NOMO-1 (cell line): ENCODE measurements around the gene SLC6A19.
A peak's percentile ranks its signal among the peaks of the same experiment; 100 is the strongest.

ENCODE experiments used
- DNase-seq, 2 experiments: peaks; one replicate each; lab custom pipeline; 2025; ENCODE audit not compliant: unreplicated experiment in 2 of 2; lab: John Stamatoyannopoulos, UW

The SLC6A19 gene

DNA sequence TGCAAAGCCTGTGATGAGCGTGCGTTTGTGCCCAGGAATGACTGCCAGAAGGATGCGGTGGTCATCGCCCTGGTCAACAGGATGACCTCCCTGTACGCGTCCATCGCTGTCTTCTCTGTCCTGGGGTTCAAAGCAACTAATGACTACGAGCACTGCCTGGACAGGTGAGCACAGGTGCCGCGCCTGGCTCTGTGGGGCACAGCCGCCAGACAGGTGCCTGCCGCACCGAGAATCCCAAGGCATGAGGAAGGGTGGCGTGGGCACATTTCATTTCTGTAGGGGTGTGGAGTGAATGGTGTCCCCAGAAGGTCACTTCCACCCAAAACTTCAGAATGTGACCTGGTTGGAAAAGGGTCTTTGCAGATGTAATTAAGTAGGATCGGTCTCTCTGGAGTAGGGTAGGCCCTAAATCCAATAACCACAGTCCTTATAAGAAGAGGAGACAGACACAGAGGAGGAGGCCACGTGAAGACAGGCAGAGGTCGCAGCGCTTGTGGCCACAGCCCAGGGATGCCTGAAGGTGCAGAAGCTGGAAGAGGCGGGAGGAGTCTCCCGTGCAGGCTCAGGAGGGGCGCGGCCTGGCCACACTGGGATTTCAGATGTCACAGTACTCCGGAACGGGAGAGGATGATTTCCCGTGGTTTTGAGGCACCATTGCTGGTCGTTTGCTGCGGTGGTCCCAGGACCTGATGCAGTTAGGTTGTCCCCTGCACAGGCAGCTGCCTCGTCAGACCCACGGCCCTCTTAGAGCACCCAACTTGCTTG is 39.3 kb downstream of the SLC6A19 start:
- DNase-seq: no peak

DNA sequence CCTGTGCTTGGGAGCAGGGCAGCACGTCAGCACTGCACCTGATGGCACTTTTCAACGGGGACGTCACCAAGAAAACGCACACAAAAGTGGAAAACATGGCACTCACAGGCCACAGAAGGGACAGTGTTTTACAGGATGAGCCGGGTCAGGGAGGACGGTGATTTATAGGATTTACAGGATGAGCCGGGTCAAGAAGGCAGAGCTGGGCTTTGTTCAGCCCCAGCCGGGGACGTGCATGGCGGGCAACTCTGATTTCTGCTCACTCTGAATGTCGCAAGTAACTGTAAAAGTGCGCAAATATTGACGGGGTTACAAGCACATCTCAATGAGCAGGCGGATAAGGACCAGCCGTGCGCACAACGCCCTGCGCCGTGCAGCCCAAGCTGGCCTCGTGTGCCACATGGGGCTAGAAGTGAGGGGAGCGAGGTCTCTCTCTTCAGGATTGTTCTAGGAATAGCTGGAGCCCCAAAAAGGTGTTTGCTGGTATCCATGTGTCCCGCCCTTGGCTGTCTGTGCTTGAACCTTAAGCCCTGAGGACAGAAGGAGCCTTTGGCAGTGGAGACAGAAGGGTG is 40.2 kb downstream of the SLC6A19 start:
- no peak for DNase-seq

DNA sequence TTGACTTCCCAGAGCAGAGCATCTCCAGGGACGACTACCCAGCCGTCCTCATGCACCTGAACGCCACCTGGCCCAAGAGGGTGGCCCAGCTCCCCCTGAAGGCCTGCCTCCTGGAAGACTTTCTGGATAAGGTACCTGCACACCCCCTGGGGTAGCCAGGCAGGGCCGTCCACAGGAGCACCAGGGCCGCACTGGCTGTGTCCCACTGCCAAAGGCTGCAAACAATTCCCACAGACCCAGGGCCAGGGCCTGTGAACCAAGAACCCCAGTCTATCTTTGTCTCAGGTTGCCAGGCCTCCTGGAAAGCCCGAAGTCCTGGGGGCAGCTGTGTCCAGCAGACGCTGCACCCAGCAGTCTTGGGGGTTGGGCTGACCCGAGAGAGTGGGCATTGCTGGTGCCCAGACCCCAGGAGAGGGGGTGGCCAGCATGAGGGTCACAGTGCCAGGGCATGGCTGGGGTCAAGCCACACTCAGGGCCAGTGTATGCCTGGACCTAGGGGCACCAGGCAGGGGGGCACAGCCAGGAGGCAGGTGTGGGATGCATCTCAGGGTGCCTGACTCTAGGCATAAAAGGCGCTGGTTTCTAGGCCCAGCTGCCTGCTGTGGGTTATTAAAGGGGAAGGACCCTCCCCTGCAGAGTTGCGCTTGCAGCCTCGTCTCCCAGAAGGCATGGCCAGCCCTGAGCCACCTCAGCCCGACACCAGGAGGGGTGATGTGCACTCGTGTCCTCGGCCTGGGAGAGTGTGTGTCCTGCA is 41.5 kb downstream of the SLC6A19 start:
- no peak for DNase-seq

DNA sequence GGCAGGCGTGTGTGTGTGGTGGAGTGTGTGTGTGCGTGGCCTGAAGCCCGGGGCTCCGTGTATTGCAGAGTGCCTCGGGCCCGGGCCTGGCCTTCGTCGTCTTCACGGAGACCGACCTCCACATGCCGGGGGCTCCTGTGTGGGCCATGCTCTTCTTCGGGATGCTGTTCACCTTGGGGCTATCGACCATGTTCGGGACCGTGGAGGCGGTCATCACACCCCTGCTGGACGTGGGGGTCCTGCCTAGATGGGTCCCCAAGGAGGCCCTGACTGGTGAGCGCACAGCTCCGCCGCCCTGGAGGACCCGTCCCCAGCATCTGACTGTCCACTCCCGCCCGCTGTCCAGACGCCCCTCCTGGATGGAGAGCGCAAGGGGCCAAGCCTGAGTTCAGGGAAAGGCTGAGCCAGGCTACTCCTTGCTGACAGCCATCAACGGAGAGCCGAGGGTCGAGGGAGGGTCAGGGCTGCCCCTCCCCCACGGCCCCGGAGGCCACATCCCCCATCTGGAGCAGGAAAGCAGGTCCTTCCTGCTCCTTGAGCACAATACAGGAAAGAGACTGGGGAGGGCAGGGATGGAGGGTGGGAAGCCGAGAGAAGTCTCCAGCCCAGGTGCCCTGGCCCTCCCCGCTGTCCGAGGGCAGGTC is 42.2 kb downstream of the SLC6A19 start:
- DNase-seq: no peak

DNA sequence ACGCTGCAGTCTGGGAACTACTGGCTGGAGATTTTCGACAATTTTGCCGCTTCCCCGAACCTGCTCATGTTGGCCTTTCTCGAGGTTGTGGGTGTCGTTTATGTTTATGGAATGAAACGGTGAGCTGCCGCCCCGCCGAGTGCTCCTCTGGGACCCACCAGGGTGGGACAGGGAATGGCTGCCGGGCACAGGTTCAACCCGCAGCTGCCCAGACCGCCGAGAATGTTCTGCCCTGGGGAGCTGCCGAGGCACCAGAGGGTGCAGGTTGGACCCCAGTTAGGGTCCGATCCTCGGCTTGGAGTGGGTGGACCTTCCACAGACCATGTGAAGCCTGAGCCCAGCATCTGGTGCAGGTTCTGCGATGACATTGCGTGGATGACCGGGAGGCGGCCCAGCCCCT is 42.9 kb downstream of the SLC6A19 start:
- DNase-seq: no peak

DNA sequence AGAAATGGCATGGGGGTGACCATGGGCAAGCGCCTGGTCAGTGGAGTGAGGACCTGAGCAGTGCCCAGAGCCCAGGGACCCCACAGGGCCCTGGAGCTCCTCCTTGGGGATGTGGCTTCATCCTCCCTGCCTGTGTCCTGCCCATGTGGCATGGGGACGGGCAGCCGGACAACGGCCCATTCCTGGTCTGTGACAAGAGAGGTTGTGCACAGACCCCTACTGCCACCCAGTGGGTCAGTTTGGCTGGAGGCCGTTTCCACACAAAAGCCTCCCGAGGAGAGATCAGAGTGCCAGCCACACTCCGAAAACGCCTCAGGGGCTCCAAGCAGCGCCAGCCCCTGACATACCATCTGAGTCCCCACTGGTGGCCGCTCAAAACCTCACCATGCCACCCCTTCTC is 43.6 kb downstream of the SLC6A19 start:
- no peak for DNase-seq

DNA sequence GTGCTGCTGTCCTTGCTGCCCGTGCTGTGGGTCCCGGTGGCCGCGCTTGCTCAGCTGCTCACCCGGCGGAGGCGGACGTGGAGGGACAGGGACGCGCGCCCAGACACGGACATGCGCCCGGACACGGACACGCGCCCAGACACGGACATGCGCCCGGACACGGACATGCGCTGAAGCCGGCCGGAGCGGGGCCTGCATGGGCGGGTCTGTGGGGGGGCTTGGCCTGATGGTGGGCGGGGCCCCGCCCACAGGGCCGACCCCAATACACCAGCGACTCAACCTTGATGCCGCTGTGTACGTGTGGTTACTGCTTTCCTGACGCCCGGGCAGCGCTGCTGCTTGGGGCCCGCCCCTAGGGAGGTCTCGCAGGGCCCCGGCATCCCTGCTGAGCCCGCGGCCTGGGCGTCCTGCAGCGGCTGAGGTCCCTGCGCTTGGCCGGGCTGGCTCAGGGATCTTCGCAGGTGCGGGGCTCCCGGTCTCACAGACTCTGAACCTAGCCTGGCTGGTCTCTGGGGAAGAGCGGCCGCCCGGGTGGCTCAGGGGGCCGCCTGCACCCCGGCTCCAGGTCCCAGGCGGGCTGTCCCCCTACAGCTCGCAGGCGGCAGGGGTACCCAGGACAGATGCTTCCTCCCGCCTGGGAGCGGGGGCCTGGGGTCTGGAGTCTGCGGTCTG is 44.6 kb downstream of the SLC6A19 start:
- no peak for DNase-seq

DNA sequence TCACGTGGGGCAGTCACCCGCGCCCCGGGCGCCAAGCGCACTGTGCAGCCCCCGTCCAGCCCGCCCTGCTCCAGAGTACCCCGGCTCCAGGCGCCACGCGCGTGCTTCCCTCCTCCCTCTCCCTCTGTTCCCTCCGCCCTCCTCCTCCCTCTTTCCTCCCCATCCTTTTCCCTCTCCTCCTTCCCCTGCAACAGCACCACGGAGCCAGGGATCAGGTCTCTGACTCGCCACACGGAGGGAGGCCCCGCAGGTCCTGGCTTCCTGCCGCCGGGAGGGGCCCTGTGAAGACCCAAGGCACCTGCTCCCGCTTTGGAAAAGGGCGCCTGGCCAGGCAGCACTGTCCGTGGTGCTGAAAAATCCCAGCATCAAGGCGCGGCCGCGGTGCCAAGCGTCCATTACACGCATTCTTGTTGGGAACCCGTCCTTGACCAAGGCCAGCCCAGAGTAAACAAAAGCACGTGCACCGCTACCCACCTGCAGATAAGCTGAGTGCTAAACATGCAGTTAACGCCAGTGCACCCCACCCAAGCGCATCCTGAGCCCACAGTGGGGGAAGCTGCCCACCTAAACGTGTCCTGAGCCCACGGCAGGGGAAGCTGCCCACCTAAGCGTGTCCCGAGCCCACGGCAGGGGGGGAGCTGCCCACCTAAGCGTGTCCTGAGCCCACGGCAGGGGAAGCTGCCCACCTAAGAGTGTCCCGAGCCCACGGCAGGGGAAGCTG is 45.5 kb downstream of the SLC6A19 start:
- peak in 1 of 2 experiments; percentile 25 for DNase-seq

DNA sequence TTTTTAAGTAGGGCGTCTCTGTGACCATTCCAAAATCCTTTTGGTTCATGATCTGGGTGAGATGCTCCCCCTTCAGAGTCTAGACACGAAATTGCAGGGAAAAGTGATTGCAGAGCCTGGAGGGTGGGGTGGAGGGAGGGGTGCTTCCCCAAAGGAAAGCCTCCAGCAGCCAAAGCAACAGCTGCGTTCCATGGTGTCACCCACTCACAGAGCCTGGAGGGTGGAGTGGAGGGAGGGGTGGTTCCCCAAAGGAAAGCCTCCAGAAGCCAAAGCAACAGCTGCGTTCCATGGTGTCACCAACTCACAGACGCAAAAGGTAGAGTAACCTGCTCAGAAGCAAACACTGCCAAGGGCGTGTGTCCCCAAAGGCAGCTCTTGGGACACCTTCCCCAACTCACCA is 46.4 kb downstream of the SLC6A19 start:
- DNase-seq: no peak

DNA sequence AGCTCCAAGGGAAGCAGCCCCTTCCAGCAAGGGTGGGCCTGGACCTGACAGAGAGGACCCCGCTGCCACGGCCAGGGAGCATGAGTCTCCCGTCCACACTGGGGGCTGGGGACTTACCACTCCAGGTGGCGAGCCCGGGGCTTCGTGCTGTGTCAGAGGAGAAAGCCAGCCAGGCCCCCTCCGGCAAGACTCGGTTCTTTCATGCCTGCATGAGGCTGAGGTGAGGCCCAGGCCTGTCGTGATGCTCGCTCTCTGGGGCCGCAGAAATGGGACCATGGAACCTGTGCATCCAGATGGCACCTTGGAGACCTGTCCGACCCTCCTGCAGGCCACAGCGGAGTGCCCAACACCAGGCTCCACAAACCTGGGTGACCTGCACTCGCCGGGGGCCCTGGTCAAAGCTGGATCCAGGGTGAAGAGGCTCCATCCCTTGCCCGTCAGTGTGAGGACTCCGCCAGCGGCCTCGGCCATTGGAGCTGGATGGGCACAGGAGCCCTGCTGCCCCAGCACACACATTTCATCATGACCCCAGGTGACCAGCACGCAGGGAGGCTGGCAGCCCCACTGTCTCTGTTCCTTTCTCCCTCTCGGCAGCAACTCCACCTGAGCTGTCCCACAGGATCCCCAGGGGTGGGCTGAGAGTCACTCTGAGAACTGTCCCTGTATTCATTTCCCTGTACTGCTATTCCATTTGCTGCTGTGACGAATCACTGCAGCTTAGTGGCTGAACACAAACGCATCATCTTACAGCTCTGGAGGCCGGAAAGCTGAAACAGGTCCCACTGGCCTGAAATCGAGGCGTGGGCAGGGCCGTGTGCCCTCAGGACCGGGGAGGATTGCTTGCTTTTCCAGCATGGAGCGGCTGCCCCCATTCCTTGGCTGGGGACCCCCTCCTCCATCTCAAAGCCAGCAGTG is 48.2 kb downstream of the SLC6A19 start:
- DNase-seq: no peak

DNA sequence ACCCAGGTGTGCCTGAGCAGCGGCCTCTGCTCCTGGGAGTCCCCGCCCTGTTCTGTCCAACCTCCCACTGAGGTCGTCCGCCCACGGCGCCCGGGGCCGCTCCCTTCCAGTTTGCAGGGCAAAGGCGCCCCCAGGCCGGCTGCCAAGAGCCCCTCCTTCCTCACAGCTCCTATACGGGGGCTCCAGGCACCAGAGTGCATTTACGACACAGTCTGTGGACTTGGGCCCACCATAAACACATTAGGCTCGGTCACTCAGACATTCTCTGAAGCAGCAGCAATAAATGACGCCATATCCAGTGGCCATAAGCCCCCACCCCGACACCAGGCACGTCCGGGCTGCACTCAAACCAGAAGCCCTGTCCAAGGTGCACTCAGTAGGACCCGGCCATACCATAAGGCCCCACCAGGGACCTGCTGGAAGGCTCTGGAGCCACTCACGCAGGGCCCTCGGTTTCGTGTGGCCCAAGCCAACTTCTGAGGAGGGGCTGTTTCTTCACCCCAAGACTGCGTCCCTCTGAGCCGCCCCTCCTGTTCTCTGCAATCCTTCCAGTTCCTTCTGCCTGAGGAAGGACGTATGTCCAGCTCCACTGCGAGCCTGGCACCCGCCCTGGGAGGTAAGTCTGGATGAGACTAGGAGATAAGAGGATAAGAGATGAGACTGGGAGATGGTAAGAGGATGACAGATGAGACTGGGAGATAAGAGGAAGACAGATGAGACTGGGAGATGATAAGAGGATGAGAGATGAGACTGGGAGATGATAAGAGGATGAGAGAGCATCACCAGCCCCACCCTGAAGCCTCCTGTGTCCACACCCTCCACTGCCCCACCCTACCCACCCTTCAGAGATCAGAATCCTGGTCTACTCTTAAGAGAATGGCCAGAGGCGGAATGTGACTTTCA is 50.5 kb downstream of the SLC6A19 start:
- no peak for DNase-seq

DNA sequence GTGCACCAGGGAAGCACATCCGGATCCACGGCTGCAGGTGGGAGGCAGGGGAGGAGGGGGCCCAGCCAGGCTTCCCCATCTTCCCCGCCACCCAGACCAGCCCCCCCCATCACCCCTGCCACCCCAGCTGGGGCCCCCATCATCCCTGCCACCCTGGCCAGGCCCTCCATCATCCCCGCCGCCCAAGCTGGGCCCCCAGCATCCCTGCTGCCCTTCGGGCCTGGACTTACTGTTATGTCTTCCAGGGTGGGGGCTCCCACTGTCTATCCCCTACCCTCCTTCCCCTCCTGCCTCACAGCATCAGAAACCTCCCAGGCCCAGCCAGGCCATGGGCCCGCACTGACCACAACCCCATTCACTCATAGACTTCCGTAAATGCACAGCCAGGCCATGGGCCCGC is 51.3 kb downstream of the SLC6A19 start:
- no peak for DNase-seq

DNA sequence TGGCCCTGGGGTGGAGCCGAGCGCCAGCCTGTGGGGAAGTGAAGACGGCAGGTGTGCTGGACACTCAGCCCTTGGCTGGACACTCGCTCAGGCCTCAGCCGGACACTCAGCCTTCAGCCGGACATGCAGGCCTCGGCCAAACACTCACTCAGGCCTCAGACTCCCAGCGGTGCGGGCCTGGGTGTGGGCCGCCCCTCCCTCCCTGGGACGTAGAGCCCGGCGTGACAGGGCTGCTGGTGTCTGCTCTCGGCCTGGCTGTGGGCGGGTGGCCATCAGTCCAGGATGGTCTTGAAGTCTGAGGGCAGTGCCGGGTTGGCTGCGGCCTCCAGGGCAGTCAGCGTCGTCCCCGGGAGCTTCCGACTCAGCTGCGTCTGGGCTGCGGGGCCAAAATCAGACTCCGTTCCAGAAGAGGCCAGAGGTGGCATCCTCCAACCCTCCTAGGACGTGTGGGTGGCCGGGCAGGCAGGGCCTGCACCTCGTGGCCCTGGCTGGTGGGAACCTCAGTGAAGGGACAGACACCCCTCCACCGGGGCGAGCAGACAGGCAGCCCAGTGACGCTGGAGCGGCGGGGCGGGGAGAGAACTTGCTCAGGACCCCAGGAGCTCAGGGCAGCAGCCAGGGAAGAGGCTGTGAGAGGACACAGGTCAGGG is 52.2 kb downstream of the SLC6A19 start:
- DNase-seq: no peak

DNA sequence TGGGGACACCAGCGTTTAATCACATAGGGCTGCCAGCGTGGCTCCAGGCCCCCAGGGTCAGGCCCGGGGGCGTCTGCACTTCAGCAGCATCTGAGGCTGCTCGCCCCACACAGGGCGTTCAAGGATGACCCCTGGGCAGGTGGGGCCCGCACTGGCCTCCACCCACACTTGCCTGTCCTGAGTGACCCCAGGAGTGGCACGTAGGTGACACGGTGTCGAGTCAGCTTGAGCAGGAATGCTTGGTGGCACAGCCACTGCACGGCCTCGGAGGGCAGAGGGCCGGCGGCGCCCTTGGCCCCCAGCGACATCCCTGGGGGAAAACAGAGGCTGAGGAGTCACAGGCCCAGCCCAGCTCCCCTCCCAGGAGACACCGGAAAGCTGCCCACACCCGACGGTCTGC is 52.8 kb downstream of the SLC6A19 start:
- no peak for DNase-seq

DNA sequence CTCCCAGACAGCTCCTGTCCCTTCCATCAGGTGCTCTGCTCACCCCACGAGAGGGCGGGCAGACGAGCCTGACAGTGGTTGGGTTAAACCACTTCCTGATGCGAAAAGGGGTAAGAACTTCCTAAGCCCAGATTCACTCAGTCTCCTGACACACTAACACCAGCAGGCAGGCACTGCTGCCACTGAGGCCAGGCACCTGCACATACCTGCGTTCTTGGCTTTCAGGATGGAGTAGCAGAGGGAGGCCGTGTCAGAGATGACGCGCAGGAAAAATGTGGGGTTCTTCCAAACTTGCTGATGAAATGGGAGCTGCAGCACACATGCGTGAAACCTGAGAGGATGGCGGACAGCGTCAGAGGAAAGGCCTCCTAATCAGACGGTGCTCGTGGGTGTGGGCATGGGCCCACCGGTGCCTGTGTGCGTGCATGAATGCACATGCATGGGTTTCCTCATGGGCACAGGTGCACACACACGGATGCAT is 53.7 kb downstream of the SLC6A19 start:
- peak in 1 of 2 experiments; percentile 33 for DNase-seq

DNA sequence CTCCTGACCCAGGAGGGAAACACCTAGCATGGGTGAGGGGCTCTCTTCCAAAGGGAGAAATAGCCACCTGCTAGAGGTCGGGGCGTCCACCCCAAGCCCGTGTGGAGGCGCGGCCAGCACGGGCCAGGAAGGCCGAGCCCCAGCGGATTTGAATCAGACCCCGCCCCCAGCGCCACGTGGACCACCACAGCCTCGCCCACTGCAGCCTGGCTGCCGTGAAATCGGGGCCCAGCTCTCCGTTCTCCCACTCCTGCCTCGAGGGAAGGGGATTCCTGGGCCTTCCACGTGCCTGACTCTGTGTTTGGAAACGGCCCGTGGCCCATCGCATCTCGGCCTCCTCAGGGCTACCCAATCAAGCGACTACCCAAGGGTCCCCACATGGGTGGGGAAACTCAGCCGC is 55.4 kb downstream of the SLC6A19 start:
- no peak for DNase-seq

DNA sequence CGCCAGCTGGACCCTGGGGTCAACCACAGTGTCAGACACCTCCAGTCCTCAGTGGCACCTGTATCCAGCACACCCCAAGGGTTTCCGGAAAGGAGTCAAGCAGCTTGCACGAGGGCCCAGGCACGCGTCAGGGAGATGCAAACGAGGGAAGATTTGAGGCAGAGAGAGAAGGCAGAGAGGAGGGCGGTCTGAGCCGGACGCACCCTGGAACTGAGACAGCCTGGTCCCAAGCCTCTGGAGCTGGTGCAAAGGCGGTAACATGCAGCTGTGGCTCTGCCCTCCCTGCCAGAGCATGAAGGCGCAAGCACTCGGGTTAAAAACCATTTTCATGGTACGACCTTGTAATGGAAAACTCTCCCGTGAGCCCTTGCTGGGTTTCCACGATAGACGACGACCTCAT is 56.0 kb downstream of the SLC6A19 start:
- DNase-seq: no peak

DNA sequence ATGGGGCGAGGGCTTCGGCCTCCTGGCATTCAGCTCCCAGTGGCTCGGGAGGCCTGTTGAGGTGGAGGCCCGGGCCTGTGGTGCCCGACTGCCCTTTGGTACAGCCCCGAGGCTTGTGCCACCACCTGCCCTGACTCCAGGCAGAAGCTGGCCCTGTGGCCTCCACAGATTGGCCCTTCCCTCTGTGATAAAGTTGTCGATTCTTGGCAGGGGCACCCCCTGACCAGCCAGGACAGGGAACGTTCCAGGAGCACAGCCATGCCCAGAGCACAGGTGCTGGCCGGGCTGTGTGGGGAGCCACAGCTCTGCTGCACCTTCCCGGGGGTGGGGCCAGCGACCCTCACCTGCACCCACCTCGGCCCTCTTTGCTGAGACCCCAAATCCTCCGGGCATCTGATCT is 56.4 kb downstream of the SLC6A19 start:
- DNase-seq: no peak
